ENCODE measurements around the gene TBCCD1.

TBCCD1 gene, protein sequence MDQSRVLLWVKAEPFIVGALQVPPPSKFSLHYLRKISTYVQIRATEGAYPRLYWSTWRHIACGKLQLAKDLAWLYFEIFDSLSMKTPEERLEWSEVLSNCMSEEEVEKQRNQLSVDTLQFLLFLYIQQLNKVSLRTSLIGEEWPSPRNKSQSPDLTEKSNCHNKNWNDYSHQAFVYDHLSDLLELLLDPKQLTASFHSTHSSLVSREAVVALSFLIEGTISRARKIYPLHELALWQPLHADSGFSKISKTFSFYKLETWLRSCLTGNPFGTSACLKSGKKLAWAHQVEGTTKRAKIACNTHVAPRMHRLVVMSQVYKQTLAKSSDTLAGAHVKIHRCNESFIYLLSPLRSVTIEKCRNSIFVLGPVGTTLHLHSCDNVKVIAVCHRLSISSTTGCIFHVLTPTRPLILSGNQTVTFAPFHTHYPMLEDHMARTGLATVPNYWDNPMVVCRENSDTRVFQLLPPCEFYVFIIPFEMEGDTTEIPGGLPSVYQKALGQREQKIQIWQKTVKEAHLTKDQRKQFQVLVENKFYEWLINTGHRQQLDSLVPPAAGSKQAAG

GRCh38 chr3:186567072-186567921 is at the start of gene TBCCD1:
TBCCD1 (minus strand) TSS chr3:186567339; CDS start chr3:186564329, 3,010 bp downstream.
- peak; percentile 94 for DNase-seq

DNA sequence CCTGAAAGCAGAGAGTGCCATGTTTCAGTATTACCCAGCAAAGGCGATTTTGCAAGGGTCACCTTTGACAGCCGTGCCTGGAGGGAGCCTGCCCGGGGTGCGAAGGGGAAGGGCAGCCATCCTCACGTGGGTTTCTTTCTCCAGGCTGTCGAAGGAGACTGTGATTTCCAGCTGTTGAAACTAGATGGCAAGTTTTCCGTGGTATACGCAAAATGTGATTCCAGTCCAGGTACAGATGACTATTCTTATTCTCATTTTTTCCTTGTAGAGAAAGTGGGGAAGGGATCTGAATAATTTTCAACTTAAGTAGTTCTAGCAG is 49.1 kb upstream of the TBCCD1 start:
- no peak for DNase-seq

DNA sequence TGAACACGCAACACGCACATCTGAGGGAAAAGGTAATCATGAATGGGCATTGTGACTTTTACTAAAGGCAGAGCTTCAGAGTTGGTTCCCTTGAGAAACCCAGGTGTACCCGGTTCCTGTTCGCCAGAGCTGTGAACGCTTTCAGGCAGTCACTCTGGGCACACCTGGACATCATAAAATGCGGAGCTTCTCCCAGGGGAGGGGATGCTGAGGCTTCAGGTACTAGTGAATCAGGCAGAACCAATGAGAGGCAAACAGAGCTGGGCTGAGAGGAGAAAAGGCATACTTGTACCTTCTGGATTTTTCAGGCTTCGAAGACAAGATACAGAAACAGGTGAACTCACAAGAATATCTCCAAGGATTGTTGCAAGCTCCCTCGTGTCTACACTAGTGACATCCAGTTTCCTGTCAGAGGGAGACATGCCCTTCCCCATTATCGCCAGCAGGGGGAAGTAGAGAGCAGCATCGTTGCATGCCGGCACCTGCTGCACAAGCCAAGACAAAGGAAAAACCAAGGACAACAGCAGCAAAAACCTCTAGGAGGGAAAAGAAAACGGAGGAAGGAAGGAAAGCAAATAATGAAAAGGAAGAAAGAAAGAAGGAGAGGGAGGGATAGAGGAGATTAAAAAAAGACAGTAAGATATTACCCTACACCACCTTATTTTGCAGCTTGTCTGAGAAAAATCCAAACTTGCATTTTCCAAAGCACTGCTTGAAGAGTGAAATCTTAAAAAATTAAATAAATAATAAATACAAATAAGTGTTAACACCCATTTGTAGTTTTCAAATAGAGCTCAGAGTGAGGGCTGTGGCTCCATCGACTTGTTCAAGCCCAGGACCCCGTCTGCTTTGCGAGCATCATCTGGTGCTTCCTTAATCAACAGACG is 47.7 kb upstream of the TBCCD1 start:
- DNase-seq: peak; percentile 74

DNA sequence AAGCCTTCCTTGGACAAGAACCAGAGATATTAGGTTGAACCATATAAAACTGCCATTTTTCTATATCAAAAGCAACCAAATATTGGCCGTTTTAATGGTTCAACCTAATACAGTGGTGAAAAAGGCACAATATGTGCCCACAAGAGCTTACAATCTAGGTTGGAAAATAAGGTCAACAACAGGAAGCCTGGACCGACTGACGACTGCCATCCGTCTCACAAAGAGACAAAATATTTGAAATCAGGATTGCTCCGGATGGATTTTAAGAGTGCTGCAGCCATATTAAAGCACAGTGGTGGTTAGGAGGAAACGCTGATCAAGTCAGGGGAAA is 47.1 kb upstream of the TBCCD1 start:
- no peak for DNase-seq

- DNase-seq: no peak
These were observed 46.6 kb upstream of the TBCCD1 start for GRCh38 chr3:186613637-186614265.

DNA sequence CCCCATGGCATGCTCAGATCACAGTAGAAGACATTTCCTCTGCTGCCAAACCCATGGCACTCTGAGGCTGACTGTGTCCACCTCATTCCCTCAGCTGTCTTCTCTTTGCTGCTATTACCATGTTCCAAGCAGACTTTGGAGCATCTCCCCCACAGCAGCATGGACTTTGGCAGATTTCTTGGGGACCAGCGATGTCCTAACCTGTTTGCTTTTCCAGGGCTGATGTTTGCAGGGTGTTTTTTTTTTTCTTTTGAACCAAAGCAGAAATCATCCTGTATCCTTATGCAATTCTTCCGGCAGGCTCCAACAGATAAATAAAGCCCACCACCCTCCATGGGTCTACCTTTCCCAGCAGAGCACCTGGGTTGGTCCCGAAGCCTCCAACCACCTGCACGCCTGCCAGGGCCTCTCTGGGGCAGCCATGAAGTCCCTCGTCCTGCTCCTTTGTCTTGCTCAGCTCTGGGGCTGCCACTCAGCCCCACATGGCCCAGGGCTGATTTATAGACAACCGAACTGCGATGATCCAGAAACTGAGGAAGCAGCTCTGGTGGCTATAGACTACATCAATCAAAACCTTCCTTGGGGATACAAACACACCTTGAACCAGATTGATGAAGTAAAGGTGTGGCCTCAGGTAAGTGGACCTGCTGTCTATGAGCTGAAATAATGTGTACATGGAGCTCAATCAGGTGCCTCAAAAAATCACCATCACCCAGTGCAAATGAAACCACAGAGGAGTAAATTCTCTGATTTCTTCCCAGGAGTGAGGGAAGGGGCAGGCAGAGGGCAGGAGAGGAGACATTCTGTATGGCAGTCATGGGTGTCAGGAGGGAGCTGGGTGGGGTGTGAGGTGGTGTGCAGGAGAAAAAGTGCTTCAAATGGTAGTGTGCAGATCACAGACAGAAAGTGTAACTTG is 45.8 kb upstream of the TBCCD1 start, which contains the start of gene AHSG:
Gene AHSG, plus strand, starts transcription at position 340 of the 916 bp plus-strand sequence. Its CDS starts 82 bp downstream, at position 422.
- no peak for DNase-seq

DNA sequence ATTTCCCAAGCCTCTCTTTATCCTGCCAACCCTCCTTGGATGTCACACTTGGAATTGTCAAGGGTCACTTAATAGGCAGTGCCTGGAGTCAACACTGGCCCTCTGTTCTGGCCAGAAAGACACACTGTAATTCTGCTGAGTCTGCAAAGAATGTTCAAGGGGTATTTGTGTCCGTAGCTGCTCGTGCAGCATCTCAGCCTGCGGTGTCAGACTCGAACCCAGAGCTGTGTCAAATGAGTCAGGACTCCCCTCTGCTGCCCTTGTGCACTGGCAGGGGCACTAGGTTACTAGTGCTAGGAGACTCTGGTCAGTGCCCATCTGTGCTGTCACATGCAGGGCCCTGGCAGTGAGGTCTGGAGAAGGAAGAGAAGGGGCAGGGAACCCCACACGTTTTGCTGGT is 44.9 kb upstream of the TBCCD1 start:
- DNase-seq: no peak

- DNase-seq: no peak
These were observed 42.2 kb upstream of the TBCCD1 start for GRCh38 chr3:186609247-186609868.

DNA sequence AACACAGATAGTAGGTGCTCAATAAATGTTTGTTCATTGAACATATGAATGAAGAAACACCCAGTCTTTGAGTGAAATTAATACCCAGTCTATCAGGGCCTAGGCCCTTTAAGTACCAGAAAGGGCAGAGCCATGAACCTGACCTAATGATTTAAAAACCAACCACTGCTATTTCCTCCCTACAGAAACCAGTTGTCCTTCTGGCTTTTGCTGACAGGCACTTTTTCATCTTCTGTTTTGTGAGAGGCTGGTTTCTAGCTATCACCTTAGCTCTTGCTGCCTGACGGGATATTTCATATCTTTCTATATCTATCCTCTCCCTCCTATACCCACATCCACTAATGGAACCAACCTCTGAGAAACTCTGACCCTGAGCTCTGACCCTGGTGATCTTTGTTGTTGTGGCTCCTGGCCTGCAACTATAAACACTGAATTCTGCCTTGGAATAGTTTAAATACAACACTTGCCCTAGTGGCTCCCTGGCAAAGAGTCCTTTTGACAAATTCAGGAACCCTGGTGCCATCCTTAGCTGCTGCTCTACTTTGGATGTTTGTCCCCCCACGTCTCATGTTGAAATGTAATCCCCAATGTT is 41.6 kb upstream of the TBCCD1 start:
- DNase-seq: no peak

DNA sequence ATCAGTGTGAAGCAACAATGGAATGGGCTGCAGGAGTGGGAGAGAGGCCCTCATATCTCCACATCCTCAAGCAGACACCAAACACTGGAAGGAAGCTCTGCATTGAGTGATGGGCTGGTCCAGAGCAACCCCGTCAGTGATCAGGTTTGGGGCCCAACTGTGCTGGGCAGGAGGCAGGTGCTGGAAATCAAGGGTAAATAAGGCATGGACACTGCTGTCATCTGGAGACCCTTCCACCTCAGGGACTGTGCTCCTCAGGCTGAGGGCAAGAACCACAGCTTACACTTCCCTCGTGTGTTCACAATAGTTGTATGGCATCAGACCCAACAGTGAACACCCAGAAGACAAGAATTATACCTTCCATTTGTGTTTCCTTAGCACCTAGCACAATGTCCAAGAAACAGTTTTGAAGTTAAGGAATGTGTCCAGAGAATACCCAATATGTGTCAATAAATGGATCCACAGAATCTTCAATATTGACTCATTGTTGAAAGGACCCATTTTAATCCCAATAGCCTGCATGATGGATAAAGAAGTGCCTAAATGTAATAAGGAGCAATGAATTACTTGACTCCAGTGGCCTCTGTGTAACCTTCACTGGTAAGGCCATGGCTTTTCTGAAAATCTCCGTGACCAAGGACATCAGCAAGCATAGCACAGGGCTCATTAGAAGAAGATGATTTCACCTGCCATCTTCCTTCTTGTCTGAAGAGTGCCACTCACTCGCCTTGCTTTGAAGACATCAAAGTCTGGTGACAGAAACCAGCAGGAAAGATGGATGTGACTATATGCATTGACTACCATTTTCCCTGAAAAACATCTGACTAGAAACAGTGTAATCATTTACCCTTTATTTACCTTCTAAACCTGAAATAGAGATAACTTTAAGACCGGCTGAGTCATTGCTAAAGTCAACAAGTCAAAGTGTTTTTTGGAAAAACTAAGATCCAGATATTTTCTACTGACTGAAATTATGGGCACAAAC is 38.7 kb upstream of the TBCCD1 start:
- no peak for DNase-seq

DNA sequence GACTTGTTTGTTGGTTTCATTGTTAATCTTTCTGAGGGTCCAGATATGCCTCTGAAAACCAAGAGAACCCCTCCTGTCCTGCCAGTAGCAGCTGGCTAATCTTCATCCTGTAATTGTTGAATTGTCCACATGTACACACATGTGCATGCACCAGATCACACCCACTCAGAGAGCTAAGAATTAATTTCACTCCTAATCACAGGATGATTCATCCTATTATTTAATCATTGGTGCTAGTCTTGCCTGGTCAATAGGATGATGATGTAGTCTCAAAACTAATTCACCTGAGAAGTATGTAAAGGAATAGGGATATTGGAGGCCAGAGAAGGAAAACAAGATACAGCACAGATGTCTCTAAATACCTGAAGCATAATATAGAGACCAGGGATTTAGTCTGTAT is 37.9 kb upstream of the TBCCD1 start:
- DNase-seq: no peak

DNA sequence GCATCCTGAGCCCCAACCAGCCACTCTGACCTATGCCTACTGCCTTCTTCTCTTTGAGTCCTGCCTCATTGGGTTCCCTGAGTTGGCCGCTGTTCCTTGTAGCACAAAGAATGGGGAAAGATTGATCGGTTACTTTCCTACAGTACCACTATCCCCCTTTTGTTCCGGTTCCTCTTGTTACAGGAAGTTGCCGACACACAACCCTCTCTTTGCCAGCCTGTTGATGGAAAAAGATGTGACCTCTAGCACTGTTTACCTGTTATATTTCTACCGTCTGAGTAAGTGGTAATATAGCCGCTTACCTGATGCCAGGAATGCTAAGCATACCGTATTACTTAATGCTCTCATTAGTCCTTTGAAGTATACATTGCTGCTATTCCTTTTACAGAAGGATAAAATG is 36.0 kb upstream of the TBCCD1 start:
- DNase-seq: no peak

- DNase-seq: no peak
These were observed 33.8 kb upstream of the TBCCD1 start for GRCh38 chr3:186600896-186601295.

GRCh38 chr3:186599785-186600166 is 32.6 kb upstream of the TBCCD1 start:
- no peak for DNase-seq

DNA sequence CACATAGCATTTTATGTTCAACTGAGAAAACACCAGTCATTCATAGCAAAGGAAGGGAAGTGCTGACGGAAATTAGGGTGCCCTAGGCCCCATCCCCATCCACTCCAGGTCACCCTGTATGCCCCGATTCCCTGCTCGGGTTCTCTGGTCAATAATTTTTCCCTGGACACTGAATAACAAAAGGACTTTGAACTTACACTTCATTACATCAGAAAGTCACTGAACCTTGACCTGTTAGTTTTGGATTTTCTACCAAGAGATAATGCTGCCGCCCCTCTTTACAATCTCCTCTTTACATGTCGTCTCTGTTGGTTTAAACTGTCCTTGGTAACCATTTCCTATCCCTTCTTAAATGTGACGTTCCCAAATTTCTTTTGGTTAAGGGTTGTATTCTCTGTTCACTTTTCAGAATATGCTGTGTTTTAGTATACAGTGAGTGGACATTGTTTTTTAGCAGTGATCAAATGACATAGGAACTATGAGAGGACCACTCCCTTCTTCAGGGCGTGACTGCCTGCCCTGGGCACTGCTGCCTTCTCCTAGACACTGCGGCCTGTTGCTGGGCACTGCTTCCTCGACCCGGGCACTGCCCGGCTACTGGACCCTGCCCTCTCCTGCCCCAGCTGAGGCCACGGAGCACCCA is 32.1 kb upstream of the TBCCD1 start:
- no peak for DNase-seq

- no peak for DNase-seq
These were observed 31.6 kb upstream of the TBCCD1 start for GRCh38 chr3:186598794-186599141.

DNA sequence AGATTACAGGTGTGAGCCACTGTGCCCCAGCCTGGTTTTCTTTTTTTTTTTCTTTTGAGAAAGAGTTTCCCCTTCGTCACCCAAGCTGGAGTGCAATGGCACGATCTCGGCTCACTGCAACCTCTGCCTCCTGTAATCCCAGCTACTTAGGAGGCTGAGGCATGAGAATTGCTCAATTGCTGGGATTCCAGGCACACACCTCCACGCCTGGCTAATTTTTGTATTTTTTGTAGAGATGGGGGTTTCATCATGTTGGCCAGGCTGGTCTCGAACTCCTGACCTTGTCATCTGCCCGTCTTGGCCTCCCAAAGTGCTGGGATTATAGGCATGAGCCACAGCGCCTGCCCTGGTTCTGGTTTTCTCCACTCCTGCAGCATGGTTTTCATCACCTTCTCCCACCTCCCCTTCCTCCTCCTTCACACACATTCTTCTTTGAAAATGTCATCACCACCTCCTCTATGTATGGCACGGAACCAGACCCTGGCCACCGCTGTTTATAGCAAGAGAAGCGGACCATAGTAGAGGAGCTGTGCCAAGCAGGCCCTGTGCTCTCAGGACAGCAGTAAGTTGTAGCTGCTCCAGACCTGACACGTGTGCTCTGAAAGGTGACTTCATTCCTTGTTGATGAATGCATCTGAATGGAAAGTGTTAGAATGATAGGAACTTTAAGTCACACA is 31.1 kb upstream of the TBCCD1 start:
- no peak for DNase-seq
